ENCODE measurements around the gene MUC5AC. TPM values are rescaled to one million over a fixed set of nuclear protein-coding genes. Genes with fewer than 3 reads are reported as not detected.
"Not testable (repeated sequence)": the region's sequence is repeated elsewhere in the genome, so short reads cannot be mapped to it uniquely, and the experiment has no call there.

Gene MUC5AC
- total and polyA plus RNA-seq, 2 experiments from 2014 or later: not detected

GRCh38 chr11:1211838-1212237 lies 54.1 kb downstream of the MUC5AC start:
- Histone ChIP-seq H3F3A (ENCODE audit: insufficient read depth) (no peaks in the 10 kb centered on the region), H3K27ac (no peak overlapping the region), H3K4me1 (ENCODE audit: insufficient read depth) (no peaks in the 10 kb centered on the region), H3K36me3 (ENCODE audit: low read depth) (no peaks in the 10 kb centered on the region), H3K4me2 (ENCODE audit: unreplicated experiment) (no peak overlapping the region), H3K79me2 (ENCODE audit: insufficient read depth) (no peaks in the 10 kb centered on the region), H3K4me3 (no peak overlapping the region), H3K9me2 (ENCODE audit: insufficient read depth) (no peaks in the 10 kb centered on the region), H3K9me3 (ENCODE audit: low read depth) (no peaks in the 10 kb centered on the region), H3K9ac (no peak overlapping the region), H2AFZ (no peak overlapping the region), H3K27me3 (replicated peaks; ENCODE audit: insufficient read depth) (peaks cover 6% of the 10 kb centered on the region; the same call in 1 of the 2 replicates), H4K20me1 (ENCODE audit: insufficient read depth) (no peaks in the 10 kb centered on the region)
- no peak for TF ChIP-seq EZH2phosphoT487 (IDR thresholded peaks at IDR 0.05; ENCODE audit: insufficient read depth, low read depth)
- TF ChIP-seq EZH2 (IDR thresholded peaks at IDR 0.05; ENCODE audit: insufficient read depth, poor library complexity, severe bottlenecking): no peak
- DNase-seq: no peak
- in situ Hi-C loops (cut with MboI): no loop called here
- WGBS, 2 experiments (ENCODE audit: low coverage in 1 of 2, low lambda C conversion rate in 2 of 2, missing lambda C conversion rate in 2 of 2): 19 to 29% methylated on average over 2 of the region's 2 CpGs

- DNase-seq; H4K20me1 ChIP-seq (ENCODE audit: insufficient read depth); H3K27ac ChIP-seq; in situ Hi-C loops (cut with MboI); H3K27me3 ChIP-seq (replicated peaks; ENCODE audit: insufficient read depth); H3K9me3 ChIP-seq (ENCODE audit: low read depth); H3F3A ChIP-seq (ENCODE audit: insufficient read depth); H3K4me2 ChIP-seq (ENCODE audit: unreplicated experiment); H3K9ac ChIP-seq; H3K36me3 ChIP-seq (ENCODE audit: low read depth); H3K4me3 ChIP-seq; H3K9me2 ChIP-seq (ENCODE audit: insufficient read depth); H3K79me2 ChIP-seq (ENCODE audit: insufficient read depth); H2AFZ ChIP-seq; H3K4me1 ChIP-seq (ENCODE audit: insufficient read depth): not testable (repeated sequence)
- 51 to 53% methylated on average over 8 of the region's 8 CpGs for whole genome bisulfite sequencing, 2 experiments (ENCODE audit: low coverage in 1 of 2, low lambda C conversion rate in 2 of 2, missing lambda C conversion rate in 2 of 2)
Measured at GRCh38 chr11:1215826-1216225, 58.1 kb downstream of the MUC5AC start.

GRCh38 chr11:1217151-1217550 lies 59.4 kb downstream of the MUC5AC start:
- Histone ChIP-seq H2AFZ (no peak overlapping the region), H4K20me1 (ENCODE audit: insufficient read depth) (no peaks in the 10 kb centered on the region), H3K79me2 (ENCODE audit: insufficient read depth) (no peaks in the 10 kb centered on the region), H3F3A (ENCODE audit: insufficient read depth) (no peaks in the 10 kb centered on the region), H3K9me3 (ENCODE audit: low read depth) (no peaks in the 10 kb centered on the region), H3K36me3 (ENCODE audit: low read depth) (no peaks in the 10 kb centered on the region), H3K9ac (no peak overlapping the region), H3K9me2 (ENCODE audit: insufficient read depth) (no peaks in the 10 kb centered on the region), H3K4me1 (ENCODE audit: insufficient read depth) (no peaks in the 10 kb centered on the region), H3K27me3 (replicated peaks; ENCODE audit: insufficient read depth) (peaks cover 12% of the 10 kb centered on the region; the same call in 1 of the 2 replicates), H3K4me2 (ENCODE audit: unreplicated experiment) (no peak overlapping the region), H3K27ac (no peak overlapping the region), H3K4me3 (no peak overlapping the region)
- in situ Hi-C loops (cut with MboI): no loop called here
- TF ChIP-seq EZH2phosphoT487 (IDR thresholded peaks at IDR 0.05; ENCODE audit: insufficient read depth, low read depth) (no peak), EZH2 (IDR thresholded peaks at IDR 0.05; ENCODE audit: insufficient read depth, poor library complexity, severe bottlenecking) (no peak)
- no peak for DNase-seq
- 74 to 79% methylated on average over 17 of the region's 17 CpGs for WGBS, 2 experiments (ENCODE audit: low coverage in 1 of 2, low lambda C conversion rate in 2 of 2, missing lambda C conversion rate in 2 of 2)

- no peak overlapping the region for H2AFZ ChIP-seq
- H3K27me3 ChIP-seq (replicated peaks; ENCODE audit: insufficient read depth): peaks cover 12% of the 10 kb centered on the region; the same call in 1 of the 2 replicates
- no peaks in the 10 kb centered on the region for H3K36me3 ChIP-seq (ENCODE audit: low read depth)
- H3K4me2 ChIP-seq (ENCODE audit: unreplicated experiment): no peak overlapping the region
- no peaks in the 10 kb centered on the region for H3K9me2 ChIP-seq (ENCODE audit: insufficient read depth)
- 69 to 75% methylated on average over 11 to 14 of the region's 15 CpGs for WGBS, 2 experiments (ENCODE audit: low coverage in 1 of 2, low lambda C conversion rate in 2 of 2, missing lambda C conversion rate in 2 of 2)
- in situ Hi-C loops (cut with MboI): no loop called here
- TF ChIP-seq EZH2 (IDR thresholded peaks at IDR 0.05; ENCODE audit: insufficient read depth, poor library complexity, severe bottlenecking) (no peak), EZH2phosphoT487 (IDR thresholded peaks at IDR 0.05; ENCODE audit: insufficient read depth, low read depth) (no peak)
- H4K20me1 ChIP-seq (ENCODE audit: insufficient read depth): no peaks in the 10 kb centered on the region
- no peaks in the 10 kb centered on the region for H3K4me1 ChIP-seq (ENCODE audit: insufficient read depth)
- H3K9me3 ChIP-seq (ENCODE audit: low read depth): no peaks in the 10 kb centered on the region
- DNase-seq: no peak
- no peak overlapping the region for H3K4me3 ChIP-seq
- no peaks in the 10 kb centered on the region for H3F3A ChIP-seq (ENCODE audit: insufficient read depth)
- H3K79me2 ChIP-seq (ENCODE audit: insufficient read depth): no peaks in the 10 kb centered on the region
- H3K9ac ChIP-seq: no peak overlapping the region
- no peak overlapping the region for H3K27ac ChIP-seq
Measured at GRCh38 chr11:1218256-1218787, 60.6 kb downstream of the MUC5AC start.

Data from GM23248 (cell line).